Omental fat pad (tissue), 4 donors: ENCODE results near the gene SFTA2. TPM values are rescaled to one million over a fixed set of nuclear protein-coding genes. Genes with fewer than 3 reads are reported as not detected.

ENCODE experiments used
- ATAC-seq: fragments of 150-250 bp; one replicate; pipeline ENCODE4 v1.9.1; 2016; ENCODE audit warnings: mild to moderate bottlenecking, moderate library complexity; ENCODE audit not compliant: low FRiP score
- DNase-seq: peaks from one replicate; pipeline ENCODE4 v3.0.0-alpha.2; 2019; ENCODE audit warnings: low spot score
- total RNA-seq, 4 donors: library from RNA; depleted of rRNA; stranded (reverse); fragments of >200 nt; gene quantifications; one replicate each; pipeline ENCODE4 v1.1.0, GENCODE V29; 2016
- TF ChIP-seq, protein P1 (sequence below), 3 donors: fragments of 450-650 bp; IDR thresholded peaks; one replicate each; pipeline ENCODE4 v1.5.1; 2016 to 2017; ENCODE audit warnings: antibody characterized with exemption in 3 of 3, mild to moderate bottlenecking in 3 of 3, moderate library complexity in 2 of 3

SFTA2 gene
- total RNA-seq, 4 donors from 2014 or later = not detected

DNA sequence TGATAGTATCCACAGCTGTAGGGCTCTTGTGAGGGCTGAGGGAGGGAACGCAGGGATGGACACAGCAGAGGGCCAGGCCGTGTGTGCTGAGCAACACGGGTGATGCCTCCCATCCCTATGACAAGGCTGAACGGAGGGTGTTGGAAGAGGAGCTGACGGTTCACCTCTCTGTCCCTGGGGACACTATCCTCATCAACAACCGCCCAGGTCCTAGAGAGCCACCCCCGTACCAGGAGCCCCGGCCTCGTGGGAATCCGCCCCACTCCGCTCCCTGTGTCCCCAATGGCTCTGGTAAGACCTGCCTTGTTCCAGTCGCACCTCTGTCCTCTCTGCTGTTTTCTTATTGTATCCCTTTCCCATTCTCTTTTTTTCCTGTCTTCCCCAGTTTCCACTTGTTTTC lies 37.6 kb downstream of the SFTA2 start:
- DNase-seq (no peak), ATAC-seq (no peak)
- TF ChIP-seq, protein P1, sequence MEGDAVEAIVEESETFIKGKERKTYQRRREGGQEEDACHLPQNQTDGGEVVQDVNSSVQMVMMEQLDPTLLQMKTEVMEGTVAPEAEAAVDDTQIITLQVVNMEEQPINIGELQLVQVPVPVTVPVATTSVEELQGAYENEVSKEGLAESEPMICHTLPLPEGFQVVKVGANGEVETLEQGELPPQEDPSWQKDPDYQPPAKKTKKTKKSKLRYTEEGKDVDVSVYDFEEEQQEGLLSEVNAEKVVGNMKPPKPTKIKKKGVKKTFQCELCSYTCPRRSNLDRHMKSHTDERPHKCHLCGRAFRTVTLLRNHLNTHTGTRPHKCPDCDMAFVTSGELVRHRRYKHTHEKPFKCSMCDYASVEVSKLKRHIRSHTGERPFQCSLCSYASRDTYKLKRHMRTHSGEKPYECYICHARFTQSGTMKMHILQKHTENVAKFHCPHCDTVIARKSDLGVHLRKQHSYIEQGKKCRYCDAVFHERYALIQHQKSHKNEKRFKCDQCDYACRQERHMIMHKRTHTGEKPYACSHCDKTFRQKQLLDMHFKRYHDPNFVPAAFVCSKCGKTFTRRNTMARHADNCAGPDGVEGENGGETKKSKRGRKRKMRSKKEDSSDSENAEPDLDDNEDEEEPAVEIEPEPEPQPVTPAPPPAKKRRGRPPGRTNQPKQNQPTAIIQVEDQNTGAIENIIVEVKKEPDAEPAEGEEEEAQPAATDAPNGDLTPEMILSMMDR (IDR thresholded peaks at IDR 0.05) = no peak

DNA sequence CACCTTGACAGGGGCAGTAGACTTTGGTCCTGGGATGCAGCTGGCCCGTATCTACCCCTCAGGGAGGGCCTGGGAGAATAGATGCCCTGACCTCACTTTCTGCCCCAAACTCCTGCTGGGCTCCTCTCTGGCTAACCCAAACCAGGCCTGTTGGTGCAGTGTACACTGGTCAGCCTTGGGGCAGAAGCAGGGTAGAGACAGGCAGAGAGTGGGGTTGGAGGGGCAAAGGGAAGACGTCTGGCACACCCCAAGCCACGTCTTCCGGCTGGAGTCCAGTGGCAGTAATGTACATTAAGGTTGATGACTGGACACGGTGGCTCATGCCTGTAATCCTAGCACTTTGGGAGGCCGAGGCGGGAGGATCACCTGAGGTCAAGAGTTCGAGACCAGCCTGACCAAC lies 38.3 kb downstream of the SFTA2 start:
- DNase-seq = no peak
- TF ChIP-seq, protein P1 (IDR thresholded peaks at IDR 0.05) = no peak
- no peak for ATAC-seq

DNA sequence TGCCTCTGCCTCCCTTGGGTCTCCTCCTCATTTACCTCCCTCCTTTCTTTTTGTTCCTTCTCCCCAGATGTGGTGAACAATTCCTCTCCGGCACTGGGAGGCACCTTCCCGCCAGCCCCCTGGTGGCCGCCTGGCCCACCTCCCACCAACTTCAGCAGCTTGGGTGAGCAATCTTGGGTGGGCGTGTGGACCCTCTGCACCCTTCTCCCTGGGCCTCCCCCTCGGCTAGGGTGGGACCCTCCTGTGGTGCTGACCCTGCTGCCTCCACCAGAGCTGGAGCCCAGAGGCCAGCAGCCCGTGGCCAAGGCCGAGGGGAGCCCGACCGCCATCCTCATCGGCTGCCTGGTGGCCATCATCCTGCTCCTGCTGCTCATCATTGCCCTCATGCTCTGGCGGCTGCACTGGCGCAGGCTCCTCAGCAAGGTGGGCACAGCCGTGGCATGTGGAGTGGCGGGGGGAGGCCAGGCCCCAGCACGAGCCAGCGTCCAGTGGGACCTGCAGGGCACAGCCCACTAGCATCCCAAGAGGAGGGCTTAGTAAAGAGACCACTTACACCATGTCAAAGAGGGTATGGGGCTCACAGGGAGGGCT lies 38.9 kb downstream of the SFTA2 start:
- ATAC-seq (no peak), DNase-seq (no peak)
- TF ChIP-seq, protein P1 (IDR thresholded peaks at IDR 0.05) = no peak

DNA sequence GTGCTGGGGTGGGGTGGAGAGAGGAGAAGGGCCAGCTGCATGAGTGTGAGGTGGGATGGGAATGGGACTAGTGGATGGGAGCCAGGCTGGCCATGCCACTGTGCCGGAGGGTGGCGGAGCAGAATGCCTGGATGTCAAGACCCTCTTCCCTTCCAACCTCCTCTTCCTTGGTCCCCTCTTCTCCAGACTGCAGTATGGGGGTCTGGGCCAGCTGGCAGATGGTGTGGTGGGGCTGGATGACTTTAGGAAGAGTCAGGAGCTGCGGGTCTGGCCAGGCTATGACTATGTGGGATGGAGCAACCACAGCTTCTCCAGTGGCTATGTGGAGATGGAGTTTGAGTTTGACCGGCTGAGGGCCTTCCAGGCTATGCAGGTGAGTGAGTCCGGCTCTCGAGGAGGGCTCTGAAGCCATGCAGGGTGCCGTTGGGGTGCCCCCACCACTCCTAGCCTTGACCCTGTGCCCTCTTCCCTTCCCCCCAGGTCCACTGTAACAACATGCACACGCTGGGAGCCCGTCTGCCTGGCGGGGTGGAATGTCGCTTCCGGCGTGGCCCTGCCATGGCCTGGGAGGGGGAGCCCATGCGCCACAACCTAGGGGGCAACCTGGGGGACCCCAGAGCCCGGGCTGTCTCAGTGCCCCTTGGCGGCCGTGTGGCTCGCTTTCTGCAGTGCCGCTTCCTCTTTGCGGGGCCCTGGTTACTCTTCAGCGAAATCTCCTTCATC lies 40.0 kb downstream of the SFTA2 start:
- TF ChIP-seq, protein P1 (IDR thresholded peaks at IDR 0.05) = no peak
- DNase-seq (no peak), ATAC-seq (no peak)

DNA sequence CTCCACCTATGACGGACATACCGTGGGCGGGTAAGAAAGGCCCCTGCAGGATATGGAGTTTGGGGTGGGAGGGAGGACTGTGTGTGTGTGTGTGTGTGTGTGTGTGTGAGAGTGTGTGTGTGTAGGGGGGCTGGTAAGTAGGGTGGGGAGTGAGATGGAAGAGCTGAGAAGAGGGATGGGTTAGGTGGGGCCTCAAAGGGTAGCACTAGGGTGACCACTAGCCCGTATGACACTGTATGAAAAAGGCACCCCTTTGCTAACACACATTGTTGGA lies 40.6 kb downstream of the SFTA2 start:
- ATAC-seq (no peak), DNase-seq (no peak)
- TF ChIP-seq, protein P1 (IDR thresholded peaks at IDR 0.05) = no peak

DNA sequence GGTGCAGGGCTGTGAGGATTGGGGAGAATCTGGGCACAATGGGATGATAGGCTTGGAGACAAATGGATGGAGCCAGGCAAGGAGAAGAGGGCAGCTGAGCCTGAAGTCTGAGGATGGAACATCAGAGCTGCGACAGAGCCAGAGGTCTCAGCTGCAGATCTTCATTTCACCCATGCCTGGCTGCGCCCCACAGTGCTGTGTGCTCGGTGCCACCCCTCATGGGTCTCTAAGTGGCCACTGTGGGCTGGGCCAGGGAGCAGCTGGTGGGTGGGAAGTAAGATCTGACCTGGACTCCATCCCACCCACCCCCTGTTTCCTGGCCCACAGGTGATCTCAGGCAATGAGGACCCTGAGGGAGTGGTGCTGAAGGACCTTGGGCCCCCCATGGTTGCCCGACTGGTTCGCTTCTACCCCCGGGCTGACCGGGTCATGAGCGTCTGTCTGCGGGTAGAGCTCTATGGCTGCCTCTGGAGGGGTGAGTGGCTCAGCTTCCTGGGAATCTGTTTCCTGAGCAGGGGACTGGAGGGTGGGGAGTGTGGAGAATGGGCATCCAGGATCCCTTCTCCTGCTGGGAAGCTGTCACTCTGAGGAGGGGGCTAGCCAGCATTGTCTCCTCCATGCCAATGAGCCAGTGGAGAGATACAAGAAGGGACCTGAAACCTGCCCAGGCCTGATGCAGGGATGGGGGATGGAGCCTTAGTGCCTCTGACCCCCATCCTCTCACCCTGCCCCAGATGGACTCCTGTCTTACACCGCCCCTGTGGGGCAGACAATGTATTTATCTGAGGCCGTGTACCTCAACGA lies 41.1 kb downstream of the SFTA2 start:
- TF ChIP-seq, protein P1 (IDR thresholded peaks at IDR 0.05) = no peak
- ATAC-seq (no peak), DNase-seq (no peak)
